Stimulated activated CD4-positive, alpha-beta T cell treated with anti-CD3 and anti-CD28 coated beads, Interleukin-1b, Interleukin-23, amount 100 ng/mL, for 48 hours (primary cell): ENCODE results near the gene ERN1.
A peak's percentile ranks its signal among the peaks of the same experiment; 100 is the strongest.

Source experiments
- DNase-seq: peaks from one replicate; pipeline ENCODE4 v3.0.0-alpha.2; 2020

The ERN1 gene

GRCh38 chr17:64056269-64057005 lies 73.5 kb downstream of the ERN1 start:
- no peak for DNase-seq

GRCh38 chr17:64055183-64056142 lies 74.5 kb downstream of the ERN1 start:
- DNase-seq = no peak

GRCh38 chr17:64054304-64054703 lies 75.6 kb downstream of the ERN1 start:
- DNase-seq = no peak

GRCh38 chr17:64053101-64053500 lies 76.8 kb downstream of the ERN1 start:
- no peak for DNase-seq

GRCh38 chr17:64051153-64051552 lies 78.8 kb downstream of the ERN1 start:
- DNase-seq = no peak

GRCh38 chr17:64048805-64049204 lies 81.1 kb downstream of the ERN1 start:
- DNase-seq = no peak

GRCh38 chr17:64045176-64045575 lies 84.8 kb downstream of the ERN1 start:
- no peak for DNase-seq

GRCh38 chr17:64042700-64043485 lies 87.1 kb downstream of the ERN1 start:
- DNase-seq = no peak

GRCh38 chr17:64041912-64042311 lies 88.0 kb downstream of the ERN1 start:
- no peak for DNase-seq

GRCh38 chr17:64040206-64040605 lies 89.7 kb downstream of the ERN1 start:
- DNase-seq = no peak

- DNase-seq = no peak
Observed at GRCh38 chr17:64039106-64039400, 90.9 kb downstream of the ERN1 start.

GRCh38 chr17:64038331-64039105 lies 91.4 kb downstream of the ERN1 start:
- DNase-seq = no peak

- no peak for DNase-seq
Observed at GRCh38 chr17:64037802-64038201, 92.1 kb downstream of the ERN1 start.

GRCh38 chr17:64037180-64037579 lies 92.8 kb downstream of the ERN1 start:
- no peak for DNase-seq

GRCh38 chr17:64036198-64036922 lies 93.6 kb downstream of the ERN1 start:
- no peak for DNase-seq

GRCh38 chr17:64032081-64032480 lies 97.9 kb downstream of the ERN1 start:
- no peak for DNase-seq

- peak; percentile 71 for DNase-seq
Observed at GRCh38 chr17:64028874-64029464, 101.0 kb downstream of the ERN1 start.

- DNase-seq = peak; percentile 92
Observed at GRCh38 chr17:64025732-64026294, 104.1 kb downstream of the ERN1 start.

- DNase-seq = peak; percentile 57
Observed at GRCh38 chr17:64024781-64025731, 104.9 kb downstream of the ERN1 start.

- DNase-seq = no peak
Observed at GRCh38 chr17:64024215-64024654, 105.7 kb downstream of the ERN1 start.
